Measurements from ENCODE around the gene ECM1.

DNA sequence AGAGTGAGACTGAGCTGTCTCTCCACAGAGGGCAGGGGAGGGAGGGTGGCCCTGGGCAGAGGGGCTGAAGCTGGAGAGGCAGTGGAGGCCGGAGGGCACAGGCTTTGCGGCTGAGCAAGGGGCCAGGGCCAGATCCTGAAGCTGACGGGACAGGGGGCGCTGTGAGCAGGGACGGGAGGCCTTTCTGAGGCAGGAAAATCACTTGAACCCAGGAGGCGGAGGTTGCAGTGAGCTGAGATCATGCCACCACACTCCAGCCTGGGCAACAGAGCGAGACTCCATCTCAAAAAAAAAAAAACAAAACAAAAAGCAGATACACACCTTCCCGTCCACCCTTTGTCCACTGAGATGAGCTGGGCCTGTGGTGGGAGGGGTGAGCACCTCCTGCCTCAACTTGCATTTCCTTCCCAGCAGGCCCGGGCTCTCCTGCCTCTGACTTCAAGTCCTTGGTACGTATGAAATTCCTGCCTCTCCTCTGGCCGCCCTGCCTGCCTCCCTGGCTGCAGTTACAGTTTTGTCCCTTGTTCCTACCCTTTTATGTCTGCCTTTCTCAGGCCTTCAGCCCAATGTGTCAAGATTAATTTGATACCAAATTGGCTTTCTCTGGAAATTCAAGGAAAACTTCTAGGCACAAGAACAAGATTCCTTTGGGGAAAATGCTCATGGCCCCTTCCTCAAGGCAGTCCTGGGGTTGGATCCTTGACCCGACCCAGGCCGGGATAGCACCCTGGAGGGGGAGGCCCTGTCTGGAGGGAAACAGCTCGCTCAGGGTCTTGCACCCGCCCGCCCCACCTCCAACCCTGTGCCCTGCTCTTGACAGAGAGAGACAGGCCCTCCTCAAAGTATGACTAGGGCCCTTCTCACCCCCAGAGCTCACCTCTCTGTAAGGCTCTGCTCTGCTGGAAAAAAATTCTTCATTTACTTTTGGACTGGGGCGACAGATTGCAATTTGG is 30.1 kb downstream of the ECM1 start:
- TF ChIP-seq, protein P1, sequence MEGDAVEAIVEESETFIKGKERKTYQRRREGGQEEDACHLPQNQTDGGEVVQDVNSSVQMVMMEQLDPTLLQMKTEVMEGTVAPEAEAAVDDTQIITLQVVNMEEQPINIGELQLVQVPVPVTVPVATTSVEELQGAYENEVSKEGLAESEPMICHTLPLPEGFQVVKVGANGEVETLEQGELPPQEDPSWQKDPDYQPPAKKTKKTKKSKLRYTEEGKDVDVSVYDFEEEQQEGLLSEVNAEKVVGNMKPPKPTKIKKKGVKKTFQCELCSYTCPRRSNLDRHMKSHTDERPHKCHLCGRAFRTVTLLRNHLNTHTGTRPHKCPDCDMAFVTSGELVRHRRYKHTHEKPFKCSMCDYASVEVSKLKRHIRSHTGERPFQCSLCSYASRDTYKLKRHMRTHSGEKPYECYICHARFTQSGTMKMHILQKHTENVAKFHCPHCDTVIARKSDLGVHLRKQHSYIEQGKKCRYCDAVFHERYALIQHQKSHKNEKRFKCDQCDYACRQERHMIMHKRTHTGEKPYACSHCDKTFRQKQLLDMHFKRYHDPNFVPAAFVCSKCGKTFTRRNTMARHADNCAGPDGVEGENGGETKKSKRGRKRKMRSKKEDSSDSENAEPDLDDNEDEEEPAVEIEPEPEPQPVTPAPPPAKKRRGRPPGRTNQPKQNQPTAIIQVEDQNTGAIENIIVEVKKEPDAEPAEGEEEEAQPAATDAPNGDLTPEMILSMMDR (IDR thresholded peaks at IDR 0.05; ENCODE audit: insufficient read depth, low read length) = no peak
- TF ChIP-seq, protein P2, sequence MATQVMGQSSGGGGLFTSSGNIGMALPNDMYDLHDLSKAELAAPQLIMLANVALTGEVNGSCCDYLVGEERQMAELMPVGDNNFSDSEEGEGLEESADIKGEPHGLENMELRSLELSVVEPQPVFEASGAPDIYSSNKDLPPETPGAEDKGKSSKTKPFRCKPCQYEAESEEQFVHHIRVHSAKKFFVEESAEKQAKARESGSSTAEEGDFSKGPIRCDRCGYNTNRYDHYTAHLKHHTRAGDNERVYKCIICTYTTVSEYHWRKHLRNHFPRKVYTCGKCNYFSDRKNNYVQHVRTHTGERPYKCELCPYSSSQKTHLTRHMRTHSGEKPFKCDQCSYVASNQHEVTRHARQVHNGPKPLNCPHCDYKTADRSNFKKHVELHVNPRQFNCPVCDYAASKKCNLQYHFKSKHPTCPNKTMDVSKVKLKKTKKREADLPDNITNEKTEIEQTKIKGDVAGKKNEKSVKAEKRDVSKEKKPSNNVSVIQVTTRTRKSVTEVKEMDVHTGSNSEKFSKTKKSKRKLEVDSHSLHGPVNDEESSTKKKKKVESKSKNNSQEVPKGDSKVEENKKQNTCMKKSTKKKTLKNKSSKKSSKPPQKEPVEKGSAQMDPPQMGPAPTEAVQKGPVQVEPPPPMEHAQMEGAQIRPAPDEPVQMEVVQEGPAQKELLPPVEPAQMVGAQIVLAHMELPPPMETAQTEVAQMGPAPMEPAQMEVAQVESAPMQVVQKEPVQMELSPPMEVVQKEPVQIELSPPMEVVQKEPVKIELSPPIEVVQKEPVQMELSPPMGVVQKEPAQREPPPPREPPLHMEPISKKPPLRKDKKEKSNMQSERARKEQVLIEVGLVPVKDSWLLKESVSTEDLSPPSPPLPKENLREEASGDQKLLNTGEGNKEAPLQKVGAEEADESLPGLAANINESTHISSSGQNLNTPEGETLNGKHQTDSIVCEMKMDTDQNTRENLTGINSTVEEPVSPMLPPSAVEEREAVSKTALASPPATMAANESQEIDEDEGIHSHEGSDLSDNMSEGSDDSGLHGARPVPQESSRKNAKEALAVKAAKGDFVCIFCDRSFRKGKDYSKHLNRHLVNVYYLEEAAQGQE (IDR thresholded peaks at IDR 0.05; ENCODE audit: insufficient replicate concordance, low read depth) = no peak
